ENCODE results near the gene RETREG1.
"Not testable (repeated sequence)": the region's sequence is repeated elsewhere in the genome, so short reads cannot be mapped to it uniquely, and the experiment has no call there.

RETREG1 gene

GRCh38 chr5:16550316-16550952, 66.4 kb downstream of the RETREG1 start:
- no peak for DNase-seq

DNA sequence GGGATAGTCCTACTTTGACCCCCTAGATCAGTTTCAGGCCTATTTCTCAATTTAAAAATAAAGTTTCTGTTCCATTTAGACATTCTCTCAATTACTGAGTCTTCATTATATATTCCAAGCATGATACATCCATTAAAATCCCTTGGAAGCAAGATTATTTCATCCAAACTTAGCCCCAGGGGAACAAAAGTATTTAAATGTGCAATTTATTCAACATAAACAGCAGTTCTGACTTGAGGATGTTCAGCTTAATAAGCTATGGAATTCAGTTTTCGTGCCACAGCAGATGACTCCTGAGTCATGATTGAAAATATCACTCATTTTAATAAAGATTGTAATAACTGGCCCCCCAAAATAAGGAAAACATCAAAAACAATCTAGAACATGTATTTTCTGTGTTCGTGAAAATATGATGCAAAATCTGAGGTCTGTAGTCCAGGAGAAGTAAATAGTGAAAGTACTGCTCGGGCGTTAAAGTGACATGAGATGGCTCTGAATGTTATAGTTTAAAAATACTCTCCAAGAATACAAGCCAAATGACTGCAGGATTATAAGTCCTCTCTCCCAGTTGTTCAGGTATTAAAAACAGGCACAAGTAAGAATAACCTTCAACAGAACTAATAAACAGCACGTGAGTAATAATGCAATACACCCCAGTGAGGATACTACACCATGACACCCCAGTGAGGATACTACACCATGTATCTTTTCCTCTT, 67.1 kb downstream of the RETREG1 start:
- DNase-seq, result no peak

DNA sequence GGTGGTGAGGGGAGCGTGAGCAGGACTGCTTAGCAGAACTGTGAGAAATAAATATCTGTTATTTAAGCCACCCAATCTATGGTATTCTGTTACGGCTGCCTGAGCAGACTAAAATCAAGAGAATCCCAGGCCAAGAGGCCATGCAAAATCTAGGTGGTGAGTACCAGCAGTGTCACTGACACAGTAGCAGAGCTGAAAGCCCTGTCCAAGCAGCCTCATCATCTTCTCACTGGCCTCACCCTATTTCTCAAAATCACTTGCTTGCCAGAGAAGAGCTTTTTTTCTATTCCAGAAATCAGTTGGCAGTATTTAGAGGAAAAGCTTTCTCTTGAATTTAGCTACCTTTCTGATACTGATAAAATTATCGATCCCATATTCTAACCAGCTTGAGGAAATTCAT, 68.0 kb downstream of the RETREG1 start:
- no peak for DNase-seq

- DNase-seq, result no peak
Observed at GRCh38 chr5:16548115-16548514, 68.7 kb downstream of the RETREG1 start.

GRCh38 chr5:16547200-16547842, 69.5 kb downstream of the RETREG1 start:
- no peak for DNase-seq

DNA sequence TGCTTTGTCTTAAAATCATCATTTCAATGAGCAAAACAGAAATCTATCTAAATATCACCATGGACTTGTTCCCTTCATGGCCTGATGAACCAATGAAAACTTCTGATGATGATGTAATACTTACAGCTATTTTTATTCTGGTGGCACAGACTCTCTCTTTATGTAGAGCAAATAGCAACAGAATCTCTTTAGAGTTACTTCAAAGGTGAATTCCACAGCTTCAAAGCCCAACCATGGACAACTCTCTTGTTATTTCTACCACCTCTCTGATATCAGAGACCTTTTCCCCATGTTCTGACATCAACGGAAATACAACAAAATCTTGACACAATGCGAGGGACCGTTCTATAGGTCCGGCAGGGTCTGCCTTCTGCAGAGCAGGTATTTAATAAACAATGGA, 70.1 kb downstream of the RETREG1 start:
- no peak for DNase-seq

DNA sequence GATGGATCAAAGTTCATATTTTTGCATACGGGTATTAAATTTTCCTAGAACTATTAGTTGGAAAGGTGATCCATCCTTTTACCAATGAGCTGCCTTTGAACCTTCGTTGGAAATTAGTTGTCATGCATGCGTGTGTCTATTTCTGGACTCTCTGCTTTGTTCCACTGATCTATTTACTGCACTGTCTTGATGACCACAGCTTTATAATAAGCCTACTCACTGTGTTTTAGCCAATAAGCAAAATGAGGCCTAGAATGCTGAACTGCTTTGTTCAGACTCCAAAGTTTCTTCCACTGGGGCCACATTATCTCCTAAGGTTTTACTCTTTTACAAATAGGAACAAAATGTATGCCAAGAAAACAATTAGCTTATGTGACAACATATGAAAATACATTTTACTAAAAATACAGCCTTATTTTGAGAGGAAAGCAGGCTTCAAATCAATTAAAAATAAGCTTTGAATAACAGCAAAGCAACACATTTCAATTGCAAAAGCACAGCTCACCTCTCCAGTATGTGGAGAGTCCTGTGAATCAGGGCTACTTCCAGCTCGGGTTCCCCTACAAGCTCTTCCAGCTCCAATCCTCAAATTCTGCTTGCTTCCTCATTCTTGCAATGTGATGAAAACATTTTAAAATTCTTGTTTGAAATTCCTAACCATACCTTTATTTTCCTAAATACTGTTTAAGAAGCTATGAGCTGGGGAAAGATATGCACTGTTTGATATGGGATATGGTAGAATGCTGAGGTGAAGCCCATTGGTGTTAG, 72.0 kb downstream of the RETREG1 start:
- DNase-seq, result no peak

- DNase-seq, result not testable (repeated sequence)
Observed at GRCh38 chr5:16543206-16543605, 73.6 kb downstream of the RETREG1 start.

DNA sequence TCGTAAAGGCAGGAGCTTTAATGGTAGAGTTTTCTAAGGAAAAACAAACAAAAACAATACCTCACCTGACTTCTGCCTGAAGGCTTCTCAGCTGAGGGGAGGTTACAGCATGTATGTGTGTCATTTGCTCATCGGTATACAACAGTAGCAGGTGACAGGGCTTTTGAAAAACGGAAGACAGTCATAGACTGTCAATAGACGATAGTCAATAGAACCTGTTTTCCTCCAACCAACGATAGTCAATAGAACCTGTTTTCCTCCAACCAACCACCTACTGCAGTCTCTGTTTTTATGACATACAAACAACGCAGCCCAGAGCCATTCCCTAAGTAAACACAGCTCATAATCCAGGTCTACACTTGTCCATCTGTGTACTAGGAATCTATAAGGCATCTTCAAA, 74.6 kb downstream of the RETREG1 start:
- no peak for DNase-seq

DNA sequence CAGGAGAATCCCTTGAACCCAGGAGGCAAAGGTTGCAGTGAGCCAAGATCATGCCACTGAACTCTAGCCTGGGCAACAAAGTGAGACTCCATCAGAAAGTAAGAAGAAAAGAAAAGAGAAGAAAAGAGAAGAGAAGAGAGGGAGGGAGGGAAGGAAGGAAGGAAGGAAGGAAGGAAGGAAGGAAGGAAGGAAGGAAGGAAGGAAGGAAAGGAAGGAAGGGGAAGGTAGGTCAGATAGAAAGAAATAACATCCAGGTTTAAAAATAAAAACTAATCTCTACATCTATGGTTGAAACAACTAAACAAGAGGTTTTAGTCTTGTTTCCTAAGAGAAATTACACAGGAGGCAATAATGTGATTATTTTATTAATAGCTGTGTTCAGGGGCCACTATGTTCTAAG, 75.2 kb downstream of the RETREG1 start:
- not testable (repeated sequence) for DNase-seq

GRCh38 chr5:16540421-16540820, 76.4 kb downstream of the RETREG1 start:
- DNase-seq, result no peak

GRCh38 chr5:16539169-16539666, 77.6 kb downstream of the RETREG1 start:
- no peak for DNase-seq

- no peak for DNase-seq
Observed at GRCh38 chr5:16538006-16538405, 78.8 kb downstream of the RETREG1 start.

DNA sequence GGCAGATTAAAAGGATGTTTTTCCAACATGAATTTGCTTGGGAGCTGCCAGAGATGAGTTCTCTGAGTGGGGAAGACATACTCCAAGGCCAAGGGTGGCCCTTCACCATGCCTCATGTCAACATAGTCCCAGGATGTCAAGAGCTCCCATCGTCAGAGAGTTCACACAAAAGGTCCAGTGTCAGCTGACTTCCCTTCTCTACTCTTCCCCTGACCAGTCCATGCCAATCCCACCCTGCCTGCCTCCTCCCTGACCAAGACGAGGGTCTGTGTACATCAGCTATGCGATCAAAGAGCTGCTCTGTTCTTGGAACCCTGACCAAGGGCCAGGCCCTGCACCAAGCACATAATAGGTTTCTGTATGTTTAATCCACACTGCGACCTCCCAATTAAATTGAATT, 80.0 kb downstream of the RETREG1 start:
- no peak for DNase-seq

DNA sequence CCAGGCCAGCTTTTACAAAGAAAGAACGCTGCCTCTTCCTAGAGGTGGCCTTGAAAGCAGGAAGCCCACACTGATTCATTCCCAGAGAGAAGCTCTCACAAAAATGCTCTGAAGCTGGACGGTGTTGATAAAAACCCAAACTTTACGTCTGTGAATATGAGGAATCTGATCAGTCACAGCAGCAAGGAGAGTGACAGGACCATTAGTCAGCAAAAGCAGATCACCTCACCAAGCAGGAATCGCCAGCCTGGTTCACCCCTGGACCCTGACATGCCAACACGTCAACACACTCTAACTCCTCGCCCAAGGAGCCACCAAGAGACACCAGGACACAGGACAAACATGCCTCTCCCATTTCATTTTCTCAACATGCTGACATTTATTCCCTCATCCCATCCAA, 80.6 kb downstream of the RETREG1 start:
- no peak for DNase-seq

DNA sequence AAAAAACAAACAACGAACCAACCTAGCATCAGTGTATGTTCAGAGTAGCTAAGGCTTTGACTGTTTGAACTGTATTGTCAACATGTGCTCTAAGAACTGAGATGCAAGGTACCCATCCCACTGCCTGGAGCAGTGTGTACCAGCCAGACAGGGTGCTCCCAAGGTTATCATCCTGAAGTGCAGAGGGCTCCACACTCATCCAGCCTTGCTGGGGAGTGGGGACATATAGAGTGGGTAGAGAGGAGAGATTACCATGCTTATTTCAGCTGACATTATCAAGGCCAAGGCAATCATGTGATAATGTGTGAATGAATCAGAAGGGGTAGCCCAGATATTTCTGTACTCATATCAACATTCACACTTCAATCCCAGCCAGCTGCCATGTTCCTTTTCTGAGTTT, 82.5 kb downstream of the RETREG1 start:
- DNase-seq, result no peak

GRCh38 chr5:16531063-16531648, 85.6 kb downstream of the RETREG1 start:
- DNase-seq, result no peak

DNA sequence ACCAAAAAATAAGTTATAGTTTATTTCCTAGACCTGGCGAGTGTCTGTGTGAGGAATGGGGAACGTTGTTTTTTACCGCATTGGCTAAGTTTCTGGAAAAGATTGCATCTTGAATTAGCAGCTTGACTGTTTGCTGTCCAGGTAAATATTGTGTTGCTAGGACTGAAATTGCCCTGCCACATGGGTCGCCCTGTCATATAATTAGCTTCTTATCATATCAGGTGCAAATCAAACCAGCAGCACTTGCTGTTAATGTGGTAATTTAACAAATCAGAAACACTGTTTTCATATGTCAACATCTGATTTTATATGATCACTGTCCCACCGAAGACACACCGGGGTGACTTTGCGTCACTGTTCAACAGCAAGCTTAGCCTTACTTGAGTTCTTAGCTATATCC, 87.5 kb downstream of the RETREG1 start:
- no peak for DNase-seq

- no peak for DNase-seq
Observed at GRCh38 chr5:16528382-16529110, 88.3 kb downstream of the RETREG1 start.

GRCh38 chr5:16525651-16526050, 91.1 kb downstream of the RETREG1 start:
- DNase-seq, result no peak

- no peak for DNase-seq
Observed at GRCh38 chr5:16524286-16524685, 92.5 kb downstream of the RETREG1 start.
